MG63 (cell line): ENCODE results near the gene PLD5. TPM values are rescaled to one million over a fixed set of nuclear protein-coding genes. Genes with fewer than 3 reads are reported as not detected.
"Not testable (repeated sequence)": the region's sequence is repeated elsewhere in the genome, so short reads cannot be mapped to it uniquely, and the experiment has no call there.

ENCODE experiments used
- DNase-seq: peaks from one replicate; pipeline ENCODE4 v3.0.0-alpha.2; 2020
- H3K27me3 ChIP-seq: fragments of 250-450 bp; sonication (Bioruptor Pico); 2 replicates; pipeline ENCODE4 v1.5.1; 2020; ENCODE audit warnings: mild to moderate bottlenecking, moderate library complexity
- H3K36me3 ChIP-seq: fragments of 250-450 bp; sonication (Bioruptor Pico); 2 replicates; pipeline ENCODE4 v1.5.1; 2020; ENCODE audit warnings: mild to moderate bottlenecking, moderate library complexity
- H3K4me3 ChIP-seq: fragments of 250-450 bp; sonication (Bioruptor Pico); 2 replicates; pipeline ENCODE4 v1.5.1; 2020; ENCODE audit warnings: mild to moderate bottlenecking, moderate library complexity
- H3K9me3 ChIP-seq: fragments of 250-450 bp; sonication (Bioruptor Pico); 2 replicates; pipeline ENCODE4 v1.5.1; 2020; ENCODE audit warnings: mild to moderate bottlenecking, moderate library complexity
- total RNA-seq: library from RNA; depleted of rRNA; stranded (reverse); fragments of >200 nt; shearing (Covaris generic); gene quantifications from 2 replicates; pipeline ENCODE4 v1.2.3, GENCODE V29; 2014; ENCODE audit warnings: low replicate concordance

PLD5 gene
- total RNA-seq, 1 experiment from 2014 or later: 0.03 TPM

DNA sequence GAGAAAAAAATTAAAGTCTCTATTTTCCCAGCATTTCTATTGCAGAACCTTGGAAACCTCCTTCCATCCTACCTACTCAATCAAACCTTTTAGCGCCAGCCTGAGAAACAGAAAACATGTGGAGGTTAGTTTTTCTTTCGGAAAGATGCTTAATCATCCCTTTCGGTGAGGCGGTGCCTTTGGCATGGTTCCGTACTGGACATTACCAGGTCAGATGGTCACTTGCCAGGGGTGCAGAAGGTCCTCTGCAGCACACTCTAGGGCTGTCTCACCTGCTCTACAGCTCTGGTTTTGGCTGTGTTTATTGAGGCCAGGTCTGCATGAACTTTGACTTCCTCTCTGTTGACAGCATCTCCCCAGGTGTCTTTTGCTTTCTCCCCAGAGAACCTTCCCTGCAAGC is 121.5 kb downstream of the PLD5 start:
- Histone ChIP-seq H3K27me3 (no peaks in the 10 kb centered on the region), H3K36me3 (no peaks in the 10 kb centered on the region), H3K9me3 (no peaks in the 10 kb centered on the region), H3K4me3 (no peak overlapping the region)
- DNase-seq: no peak

DNA sequence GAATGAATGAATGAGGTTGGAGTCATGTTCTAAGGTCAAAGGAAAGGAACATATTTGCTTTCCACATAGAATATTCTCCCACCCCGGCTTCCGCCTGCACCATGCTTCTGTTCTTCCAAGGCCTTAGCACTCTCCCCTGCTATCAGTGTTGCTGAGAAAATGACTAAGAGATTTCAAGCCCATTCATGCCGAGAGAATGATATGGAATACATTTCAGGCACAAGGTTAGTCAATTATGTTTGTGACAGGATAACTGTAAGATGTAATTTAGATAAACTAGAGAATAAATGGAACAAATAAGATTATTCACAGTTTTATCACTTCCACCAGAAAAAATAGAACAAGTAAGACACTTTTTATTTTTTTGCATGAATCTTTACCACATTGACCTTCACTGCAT is 122.6 kb downstream of the PLD5 start:
- no peaks in the 10 kb centered on the region for H3K9me3 ChIP-seq
- H3K27me3 ChIP-seq: no peaks in the 10 kb centered on the region
- DNase-seq: no peak
- H3K36me3 ChIP-seq: no peaks in the 10 kb centered on the region
- no peak overlapping the region for H3K4me3 ChIP-seq

- Histone ChIP-seq H3K27me3 (no peaks in the 10 kb centered on the region), H3K4me3 (no peak overlapping the region), H3K9me3 (no peaks in the 10 kb centered on the region), H3K36me3 (no peaks in the 10 kb centered on the region)
- no peak for DNase-seq
Observed at GRCh38 chr1:242398351-242398750, 126.1 kb downstream of the PLD5 start.

DNA sequence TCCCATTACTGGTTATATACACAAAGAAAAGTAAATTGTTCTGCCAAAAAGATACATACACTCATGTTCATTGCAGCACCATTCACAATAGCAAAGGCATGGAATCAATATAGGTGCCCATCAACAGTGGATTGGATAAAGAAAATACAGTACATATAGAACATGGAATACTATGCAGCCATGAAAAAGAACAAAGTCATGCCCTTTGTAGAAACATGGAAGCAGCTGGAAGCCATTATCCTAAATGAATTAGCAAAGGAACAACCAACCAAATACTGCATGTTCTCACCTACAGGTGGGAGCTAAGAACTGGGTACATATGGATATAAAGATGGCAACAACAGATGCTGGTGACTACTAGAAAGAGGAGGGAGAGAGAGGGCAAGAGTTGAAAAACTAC is 132.6 kb downstream of the PLD5 start:
- no peak overlapping the region for H3K4me3 ChIP-seq
- H3K9me3 ChIP-seq: no peaks in the 10 kb centered on the region
- no peak for DNase-seq
- no peaks in the 10 kb centered on the region for H3K36me3 ChIP-seq
- H3K27me3 ChIP-seq: no peaks in the 10 kb centered on the region; the same call in 1 of the 2 replicates

- not testable (repeated sequence) for H3K27me3 ChIP-seq, H3K9me3 ChIP-seq, H3K36me3 ChIP-seq, H3K4me3 ChIP-seq, DNase-seq
Observed at GRCh38 chr1:242376121-242376520, 148.4 kb downstream of the PLD5 start.

DNA sequence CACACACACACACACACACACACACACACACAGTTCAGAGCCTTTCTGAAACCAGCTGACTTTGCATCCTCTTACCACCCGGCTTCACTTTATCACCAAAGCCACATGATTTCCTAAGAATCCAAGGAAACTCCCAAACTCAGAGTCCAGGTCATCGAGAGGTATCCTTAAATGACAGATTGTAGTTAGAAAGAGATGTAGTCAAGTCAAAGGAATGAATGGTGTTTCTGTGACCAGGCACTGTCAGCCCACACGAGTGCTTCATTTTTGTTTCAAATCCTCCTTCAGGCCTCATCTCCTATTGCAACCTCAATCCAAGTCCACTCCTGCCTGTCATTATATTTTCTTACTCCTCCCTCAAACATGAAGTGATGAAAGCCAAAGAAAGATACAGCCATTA is 174.1 kb downstream of the PLD5 start:
- not testable (repeated sequence) for H3K36me3 ChIP-seq, H3K9me3 ChIP-seq, DNase-seq, H3K4me3 ChIP-seq, H3K27me3 ChIP-seq

DNA sequence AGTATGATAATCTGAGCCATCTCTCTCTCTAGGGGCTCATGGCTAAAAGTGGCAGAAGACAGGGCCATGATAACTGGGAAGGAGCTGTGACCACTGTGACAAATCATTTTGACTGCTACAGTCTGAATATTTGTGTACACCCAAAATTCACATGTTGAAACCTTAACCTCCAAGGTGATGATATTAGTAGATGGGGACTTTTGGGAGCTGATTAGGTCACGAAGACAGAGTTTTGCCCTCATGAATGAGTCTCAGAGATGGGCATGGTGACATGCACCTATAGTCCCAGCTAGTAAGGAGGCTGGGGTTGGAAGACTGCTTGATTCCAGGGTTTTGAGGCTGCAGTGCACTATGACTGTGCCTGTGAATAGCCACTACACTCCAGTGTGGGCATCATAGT is 174.9 kb downstream of the PLD5 start:
- DNase-seq: no peak
- H3K4me3 ChIP-seq: no peak overlapping the region
- no peaks in the 10 kb centered on the region for H3K36me3 ChIP-seq
- H3K9me3 ChIP-seq: no peaks in the 10 kb centered on the region
- H3K27me3 ChIP-seq: no peaks in the 10 kb centered on the region

DNA sequence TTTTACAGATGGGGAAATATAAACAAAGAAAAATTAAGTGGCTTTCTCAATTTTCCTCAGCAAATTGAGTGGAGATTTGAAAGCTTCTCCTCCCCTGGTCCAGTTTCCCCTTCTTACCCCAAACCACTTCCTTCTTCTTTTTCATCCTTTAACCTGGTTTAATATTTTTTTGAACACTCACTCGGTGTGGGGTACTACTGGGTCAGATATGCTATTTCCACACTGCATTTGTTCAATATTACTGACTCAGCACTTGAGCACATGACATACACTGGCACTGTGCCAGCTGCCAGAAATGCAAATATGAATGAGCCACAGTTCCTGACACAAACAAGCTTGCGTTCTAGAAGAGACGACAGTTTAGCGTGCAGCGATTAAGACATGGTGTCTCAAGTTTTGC is 193.6 kb downstream of the PLD5 start:
- not testable (repeated sequence) for DNase-seq, H3K4me3 ChIP-seq, H3K9me3 ChIP-seq, H3K27me3 ChIP-seq, H3K36me3 ChIP-seq

GRCh38 chr1:242327381-242327780 is 197.1 kb downstream of the PLD5 start:
- H3K4me3 ChIP-seq, H3K9me3 ChIP-seq, H3K27me3 ChIP-seq, H3K36me3 ChIP-seq, DNase-seq: not testable (repeated sequence)

GRCh38 chr1:242321981-242322380 is 202.5 kb downstream of the PLD5 start:
- H3K36me3 ChIP-seq, H3K27me3 ChIP-seq, H3K9me3 ChIP-seq, H3K4me3 ChIP-seq: not testable (repeated sequence)
- DNase-seq: peak; percentile 79

DNA sequence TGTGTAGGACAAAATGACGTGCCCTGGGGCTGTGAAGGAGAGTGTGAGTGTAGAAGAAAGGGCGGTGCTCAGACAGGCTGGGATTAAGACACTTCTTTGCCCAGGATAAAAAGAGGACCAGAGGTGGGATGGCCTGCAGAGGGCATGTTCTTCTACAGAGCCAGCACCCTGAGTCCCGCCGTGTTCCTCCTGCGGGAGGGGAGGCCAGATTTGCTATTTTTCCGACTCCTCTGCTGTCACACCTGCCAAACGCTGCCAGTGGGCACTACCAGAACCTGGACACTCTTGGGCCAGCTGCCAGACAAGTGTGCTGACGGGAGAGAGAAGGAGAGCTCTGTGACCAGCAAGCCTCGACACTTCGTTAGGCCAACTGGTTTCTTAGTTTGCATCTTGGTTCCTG is 206.4 kb downstream of the PLD5 start:
- Histone ChIP-seq H3K9me3 (no peaks in the 10 kb centered on the region), H3K36me3 (no peaks in the 10 kb centered on the region), H3K4me3 (no peak overlapping the region), H3K27me3 (no peaks in the 10 kb centered on the region)
- no peak for DNase-seq

- not testable (repeated sequence) for H3K4me3 ChIP-seq, H3K27me3 ChIP-seq, H3K36me3 ChIP-seq, H3K9me3 ChIP-seq
- peak; percentile 16 for DNase-seq
Observed at GRCh38 chr1:242314865-242315264, 209.6 kb downstream of the PLD5 start.

- H3K4me3 ChIP-seq, H3K27me3 ChIP-seq, DNase-seq, H3K9me3 ChIP-seq, H3K36me3 ChIP-seq: not testable (repeated sequence)
Observed at GRCh38 chr1:242314085-242314649, 210.3 kb downstream of the PLD5 start.

- not testable (repeated sequence) for DNase-seq, H3K9me3 ChIP-seq, H3K27me3 ChIP-seq, H3K36me3 ChIP-seq, H3K4me3 ChIP-seq
Observed at GRCh38 chr1:242308681-242309080, 215.8 kb downstream of the PLD5 start.

DNA sequence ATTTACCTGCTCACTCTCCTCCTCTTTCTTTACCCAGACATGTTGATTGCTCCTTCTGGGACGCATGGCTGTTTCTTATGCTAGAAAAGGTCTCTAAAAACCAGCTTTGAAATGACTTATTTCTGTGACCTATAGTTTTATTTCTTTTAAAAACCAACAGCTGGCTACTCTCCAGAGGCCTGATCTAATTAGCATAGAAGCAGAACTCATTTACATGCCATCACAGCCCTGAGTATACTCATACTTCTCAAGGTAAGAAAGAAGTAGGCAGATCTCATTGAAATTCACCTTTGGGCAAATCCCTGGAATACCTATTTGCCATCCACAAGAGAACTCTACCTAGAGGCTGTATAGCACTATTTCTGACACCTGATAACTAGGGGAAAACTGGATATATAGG is 230.7 kb downstream of the PLD5 start:
- not testable (repeated sequence) for H3K4me3 ChIP-seq, H3K9me3 ChIP-seq, H3K36me3 ChIP-seq, DNase-seq, H3K27me3 ChIP-seq

GRCh38 chr1:242288067-242288466 is 236.4 kb downstream of the PLD5 start:
- not testable (repeated sequence) for H3K27me3 ChIP-seq, H3K36me3 ChIP-seq, DNase-seq, H3K4me3 ChIP-seq, H3K9me3 ChIP-seq

DNA sequence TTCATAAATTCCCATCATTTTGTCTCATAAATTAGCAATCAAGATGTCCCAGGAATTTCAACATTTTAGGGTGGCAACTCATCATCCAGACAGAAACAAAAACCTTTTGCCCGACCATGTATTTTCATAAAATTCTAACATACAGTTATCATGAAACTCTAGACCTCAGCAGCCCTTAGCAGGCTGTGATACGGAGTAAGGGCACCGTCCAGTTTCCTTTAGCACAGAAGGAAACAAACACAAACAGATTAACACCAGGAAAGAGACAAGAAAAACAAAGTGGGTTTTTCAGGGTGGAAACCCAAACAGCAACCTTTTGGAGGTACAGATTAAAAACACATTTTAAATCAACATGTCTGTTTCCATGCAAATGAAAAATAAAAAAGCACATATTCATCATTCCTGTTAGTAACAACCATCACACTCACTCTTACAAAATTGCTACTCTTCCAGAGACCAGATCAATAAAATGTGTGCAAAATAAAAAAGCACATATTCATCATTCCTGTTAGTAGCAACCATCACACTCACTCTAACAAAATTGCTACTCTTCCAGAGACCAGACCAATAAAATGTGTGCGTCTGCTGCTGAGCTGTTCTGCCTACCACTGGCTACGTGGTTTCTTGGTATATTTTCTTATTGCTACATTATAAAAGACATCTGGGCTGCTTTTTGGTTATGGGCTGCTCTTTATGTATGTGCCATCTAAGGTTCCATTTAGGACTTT is 241.6 kb downstream of the PLD5 start:
- H3K27me3 ChIP-seq, H3K36me3 ChIP-seq, H3K4me3 ChIP-seq, DNase-seq, H3K9me3 ChIP-seq: not testable (repeated sequence)

- not testable (repeated sequence) for H3K36me3 ChIP-seq, DNase-seq, H3K9me3 ChIP-seq, H3K27me3 ChIP-seq, H3K4me3 ChIP-seq
Observed at GRCh38 chr1:242278406-242278805, 246.1 kb downstream of the PLD5 start.
